Hematopoietic multipotent progenitor cell treated with erythropoietin and hydrocortisone succinate and interleukin-3 and kit ligand, for 8 days (in vitro differentiated cells): Measurements from ENCODE around the gene CDK8.

ENCODE experiments used
- DNase-seq: peaks from one replicate; pipeline ENCODE4 v3.0.0-alpha.2; 2015

CDK8 gene

DNA sequence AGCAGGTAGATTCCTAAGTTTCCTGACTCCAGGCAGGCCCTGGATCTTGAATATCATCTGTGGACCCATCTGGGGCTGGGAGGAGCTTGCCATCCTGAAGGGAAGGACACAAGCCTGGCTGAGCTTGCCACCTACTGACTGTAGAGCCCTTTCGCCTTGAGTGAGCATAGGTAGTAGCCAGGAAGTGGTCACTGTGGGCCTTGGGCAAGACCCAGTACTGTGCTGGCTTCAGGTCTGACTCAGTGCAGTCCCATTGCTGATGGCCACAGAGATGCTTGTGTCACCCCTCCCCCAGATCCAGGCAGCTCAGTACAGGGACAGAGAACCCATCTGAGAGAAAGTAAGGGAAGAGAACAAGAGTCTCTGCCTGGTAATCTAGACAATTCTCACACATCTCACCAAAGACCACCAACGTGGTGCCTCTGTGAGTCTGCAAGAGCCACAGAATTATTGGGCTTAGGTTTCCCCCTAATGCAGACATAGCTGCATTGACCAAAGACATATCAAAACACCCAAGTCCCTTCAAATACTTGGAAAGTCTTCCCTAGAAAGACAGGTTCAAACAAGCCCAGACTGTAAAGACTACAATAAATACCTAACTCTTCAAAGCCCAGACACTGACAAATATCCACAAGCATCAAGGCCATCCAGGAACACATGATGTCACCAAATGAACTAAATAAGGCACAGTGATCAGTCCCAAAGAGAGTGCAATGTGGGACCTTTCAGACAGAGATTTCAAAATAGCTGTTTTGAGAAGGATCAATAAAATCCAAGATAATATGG, 195.3 kb downstream of the CDK8 start:
- peak; percentile 9 for DNase-seq
